Stomach (tissue), 9 donors: ENCODE data around the gene LBR. TPM values are rescaled to one million over a fixed set of nuclear protein-coding genes. Genes with fewer than 3 reads are reported as not detected.

ENCODE experiments used
- DNase-seq, 2 donors: peaks; one replicate each; pipeline versions ENCODE4 v3.0.0 to v3.0.0-alpha.2; 2013 to 2019
- H3K27ac ChIP-seq, 5 donors: fragments of 200-600 bp in 4 of 5; sonication (generic) in 4 of 5; one replicate each; pipeline ENCODE4 v1.5.1; 2013 to 2019; ENCODE audit warnings: mild to moderate bottlenecking in 1 of 5, moderate library complexity in 1 of 5
- H3K27me3 ChIP-seq, 3 donors: fragments of 200-600 bp; sonication (generic); one replicate each; pipeline ENCODE4 v1.5.1; 2017 to 2019; ENCODE audit warnings: mixed run types in 1 of 3
- H3K36me3 ChIP-seq, 4 donors: fragments of 200-600 bp; sonication (generic); 1 replicate in 3 of 4; 2 replicates in 1 of 4; pipeline ENCODE4 v1.5.1; 2016 to 2019
- H3K4me1 ChIP-seq, 4 donors: fragments of 200-600 bp; sonication (generic); one replicate each; pipeline ENCODE4 v1.5.1; 2016 to 2019
- H3K4me3 ChIP-seq, 4 donors: fragments of 200-600 bp; sonication (generic) in 3 of 4; one replicate each; pipeline ENCODE4 v1.5.1; 2016 to 2019; ENCODE audit warnings: mild to moderate bottlenecking in 1 of 4
- H3K9me3 ChIP-seq, 4 donors: fragments of 200-600 bp; sonication (generic); one replicate each; pipeline ENCODE4 v1.5.1; 2016 to 2019
- EP300 ChIP-seq: sonication (generic); formaldehyde crosslinking; IDR thresholded peaks from one replicate; pipeline ENCODE4 v1.6.1; 2017; ENCODE audit warnings: antibody characterized with exemption
- POLR2A ChIP-seq, 4 donors: fragments of 450-650 bp; IDR thresholded peaks; one replicate each; pipeline ENCODE4 v1.6.1; 2016; ENCODE audit warnings: antibody characterized with exemption in 4 of 4, control low read depth in 2 of 4, mild to moderate bottlenecking in 1 of 4, moderate library complexity in 1 of 4
- POLR2AphosphoS5 ChIP-seq, 3 donors: sonication (generic); formaldehyde crosslinking; IDR thresholded peaks; one replicate each; pipeline ENCODE4 v1.6.1; 2016; ENCODE audit warnings: antibody characterized with exemption in 3 of 3
- WGBS, 5 donors: extraction: QIAGEN DNeasy Blood & Tissue Kit in 3 of 5; methylation state at CpG; one replicate each; pipeline versions ENCODE4 v1.1.5 to v1.1.7; 2013 to 2018; 5-methylcytosine and 5-hydroxymethylcytosine counted together
- intact Hi-C: fragments of 100-400 bp; cut with DNase I; formaldehyde crosslinking; loops from one replicate; pipeline ENCODE4 v1.15.1; 2023; ENCODE audit warnings: low total_unique reads
- polyA plus RNA-seq, 3 donors: library from polyadenylated mRNA; stranded (reverse); fragments of 200-250 nt; gene quantifications; one replicate each; pipeline ENCODE4 v1.2.3, GENCODE V29; 2013
- total RNA-seq, 5 donors: library from RNA; depleted of rRNA; stranded (reverse); fragments of >200 nt; gene quantifications; one replicate each; pipeline versions ENCODE4 v1.1.0 to v1.2.3, GENCODE V29; 2014 to 2016
- TF ChIP-seq, protein P1 (sequence below), 7 experiments: fragments of 450-650 bp in 4 of 7; fragments of 200-600 bp in 3 of 7; sonication (generic) in 3 of 7; IDR thresholded peaks; one replicate each; pipeline ENCODE4 v1.5.1; 2016 to 2019; ENCODE audit warnings: antibody characterized with exemption in 7 of 7, control low read depth in 2 of 7, mild to moderate bottlenecking in 1 of 7
- donor health status: healthy with polysubstance abuse.
- donor health status: Bipolar disorder and iron deficiency.
- donor health status: healthy.

LBR gene
- total and polyA plus RNA-seq, 8 donors: 6.9 to 159 (median 54.3) TPM

DNA sequence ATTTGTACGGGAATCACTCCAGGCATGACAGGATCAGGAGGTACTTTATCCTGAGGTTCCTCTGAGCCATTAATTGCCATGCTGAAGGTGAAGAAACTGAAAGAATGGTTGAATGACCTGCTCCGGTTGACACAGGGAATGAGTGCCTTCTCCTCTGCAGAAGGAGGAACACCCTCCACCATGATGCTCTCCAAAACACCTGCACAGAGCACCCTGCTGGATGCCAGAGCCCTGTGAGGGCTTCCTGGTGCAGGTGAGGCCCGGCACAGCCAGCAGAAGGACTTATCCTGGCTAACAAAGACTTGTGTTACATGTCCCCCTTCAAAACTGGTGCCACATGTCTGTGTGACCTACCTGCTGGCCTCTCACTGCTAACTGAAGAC, 14.3 kb upstream of the LBR start:
- peaks cover 54 to 78% (median 66%) of the 10 kb centered on the region in 4 donors for H3K4me1 ChIP-seq
- intact Hi-C loops: no loop called here
- H3K9me3 ChIP-seq: no peaks in the 10 kb centered on the region
- WGBS, 5 donors: 41 to 45% (median 43%) methylated on average over 3 of the region's 3 CpGs
- no peaks in the 10 kb centered on the region for H3K27me3 ChIP-seq
- peak overlapping the region; percentile 34 to 90 (median 66) for H3K27ac ChIP-seq
- DNase-seq: no peak
- H3K36me3 ChIP-seq: no peaks in the 10 kb centered on the region
- TF ChIP-seq, protein P1, sequence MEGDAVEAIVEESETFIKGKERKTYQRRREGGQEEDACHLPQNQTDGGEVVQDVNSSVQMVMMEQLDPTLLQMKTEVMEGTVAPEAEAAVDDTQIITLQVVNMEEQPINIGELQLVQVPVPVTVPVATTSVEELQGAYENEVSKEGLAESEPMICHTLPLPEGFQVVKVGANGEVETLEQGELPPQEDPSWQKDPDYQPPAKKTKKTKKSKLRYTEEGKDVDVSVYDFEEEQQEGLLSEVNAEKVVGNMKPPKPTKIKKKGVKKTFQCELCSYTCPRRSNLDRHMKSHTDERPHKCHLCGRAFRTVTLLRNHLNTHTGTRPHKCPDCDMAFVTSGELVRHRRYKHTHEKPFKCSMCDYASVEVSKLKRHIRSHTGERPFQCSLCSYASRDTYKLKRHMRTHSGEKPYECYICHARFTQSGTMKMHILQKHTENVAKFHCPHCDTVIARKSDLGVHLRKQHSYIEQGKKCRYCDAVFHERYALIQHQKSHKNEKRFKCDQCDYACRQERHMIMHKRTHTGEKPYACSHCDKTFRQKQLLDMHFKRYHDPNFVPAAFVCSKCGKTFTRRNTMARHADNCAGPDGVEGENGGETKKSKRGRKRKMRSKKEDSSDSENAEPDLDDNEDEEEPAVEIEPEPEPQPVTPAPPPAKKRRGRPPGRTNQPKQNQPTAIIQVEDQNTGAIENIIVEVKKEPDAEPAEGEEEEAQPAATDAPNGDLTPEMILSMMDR (IDR thresholded peaks at IDR 0.05): no peak
- TF ChIP-seq EP300 (no peak), POLR2A (IDR thresholded peaks at IDR 0.05) (no peak), POLR2AphosphoS5 (IDR thresholded peaks at IDR 0.05) (no peak)
- no peak overlapping the region for H3K4me3 ChIP-seq

GRCh38 chr1:225441314-225442122, 13.7 kb upstream of the LBR start:
- H3K9me3 ChIP-seq: no peaks in the 10 kb centered on the region
- H3K4me1 ChIP-seq: peaks cover 48 to 72% (median 60%) of the 10 kb centered on the region in 4 donors
- DNase-seq: peak in 1 of 2 donors; percentile 68
- no peaks in the 10 kb centered on the region for H3K27me3 ChIP-seq
- intact Hi-C loops: no loop called here
- 32 to 48% (median 38%) methylated on average over 9 of the region's 9 CpGs for WGBS, 5 donors
- TF ChIP-seq EP300: no peak
- no peak for TF ChIP-seq POLR2A (IDR thresholded peaks at IDR 0.05)
- TF ChIP-seq, protein P1 (IDR thresholded peaks at IDR 0.05): peak in 2 of 7 experiments; percentile 9 to 16
- TF ChIP-seq POLR2AphosphoS5 (IDR thresholded peaks at IDR 0.05): no peak
- H3K4me3 ChIP-seq: no peak overlapping the region
- H3K36me3 ChIP-seq: no peaks in the 10 kb centered on the region
- peak overlapping the region; percentile 38 to 90 (median 66) for H3K27ac ChIP-seq

- H3K27me3 ChIP-seq: no peaks in the 10 kb centered on the region
- DNase-seq: peak in 1 of 2 donors; percentile 67
- WGBS, 5 donors: 61 to 72% (median 67%) methylated on average over 4 of the region's 4 CpGs
- H3K9me3 ChIP-seq: no peaks in the 10 kb centered on the region
- no peak overlapping the region for H3K4me3 ChIP-seq
- H3K27ac ChIP-seq: peak overlapping the region in 4 of 5 donors; percentile 62 to 90 (median 70)
- no peaks in the 10 kb centered on the region for H3K36me3 ChIP-seq
- TF ChIP-seq, protein P1 (IDR thresholded peaks at IDR 0.05): no peak
- no peak for TF ChIP-seq POLR2AphosphoS5 (IDR thresholded peaks at IDR 0.05)
- no peak for TF ChIP-seq POLR2A (IDR thresholded peaks at IDR 0.05)
- no peak for TF ChIP-seq EP300
- intact Hi-C loops: no loop called here
- H3K4me1 ChIP-seq: peaks cover 38 to 63% (median 51%) of the 10 kb centered on the region in 4 donors
Observed at GRCh38 chr1:225440380-225441221, 12.8 kb upstream of the LBR start.

GRCh38 chr1:225437710-225438437, 10.0 kb upstream of the LBR start:
- peak in 1 of 2 donors; percentile 54 for DNase-seq
- no peaks in the 10 kb centered on the region for H3K9me3 ChIP-seq
- no peak overlapping the region for H3K27ac ChIP-seq
- no peaks in the 10 kb centered on the region for H3K36me3 ChIP-seq
- TF ChIP-seq POLR2A (IDR thresholded peaks at IDR 0.05): no peak
- TF ChIP-seq EP300: no peak
- TF ChIP-seq POLR2AphosphoS5 (IDR thresholded peaks at IDR 0.05): no peak
- TF ChIP-seq, protein P1 (IDR thresholded peaks at IDR 0.05): peak in 1 of 7 experiments; percentile 15
- WGBS, 5 donors: 76 to 84% (median 80%) methylated on average over 5 of the region's 5 CpGs
- no peak overlapping the region for H3K4me3 ChIP-seq
- no peaks in the 10 kb centered on the region for H3K27me3 ChIP-seq
- H3K4me1 ChIP-seq: peaks cover 19 to 36% (median 26%) of the 10 kb centered on the region in 4 donors
- intact Hi-C loops: no loop called here
